Mammary epithelial cell (primary cell): ENCODE data around the gene JDP2.

Source experiments
- CTCF ChIP-seq, 2 donors: IDR thresholded peaks in 1 of 2; conservative IDR thresholded peaks in 1 of 2; 2 replicates each; pipeline ENCODE4 v1.5.1; 2011 to 2012; ENCODE audit warnings: inconsistent platforms in 2 of 2, low read length in 2 of 2, mild to moderate bottlenecking in 2 of 2, control low read depth in 1 of 2, low read depth in 1 of 2; ENCODE audit not compliant: insufficient read depth in 1 of 2; ENCODE audit errors: extremely low read depth in 1 of 2
- EZH2 ChIP-seq: IDR thresholded peaks from 2 replicates; pipeline ENCODE4 v1.6.1; 2012; ENCODE audit warnings: low read length, inconsistent platforms, borderline replicate concordance

- TF ChIP-seq CTCF (conservative IDR thresholded peaks at IDR 0.05 in 1 of 2, IDR thresholded peaks at IDR 0.05 in 1 of 2; ENCODE audit: extremely low read depth in 1 of 2, insufficient read depth in 1 of 2, low read depth in 1 of 2, low read length in 2 of 2) (no peak), EZH2 (no peak)
These were observed 2.7 kb downstream of the JDP2 start for GRCh38 chr14:75430526-75430925.
